ENCODE data around the gene VSX2. TPM values are rescaled to one million over a fixed set of nuclear protein-coding genes. Genes with fewer than 3 reads are reported as not detected.

VSX2 gene
- total and polyA plus RNA-seq, 2 of the 13 experiments (the other 11 are each of a cell fraction or from before 2014, with no cell fraction given), result 0.05 TPM; not detected in 1

DNA sequence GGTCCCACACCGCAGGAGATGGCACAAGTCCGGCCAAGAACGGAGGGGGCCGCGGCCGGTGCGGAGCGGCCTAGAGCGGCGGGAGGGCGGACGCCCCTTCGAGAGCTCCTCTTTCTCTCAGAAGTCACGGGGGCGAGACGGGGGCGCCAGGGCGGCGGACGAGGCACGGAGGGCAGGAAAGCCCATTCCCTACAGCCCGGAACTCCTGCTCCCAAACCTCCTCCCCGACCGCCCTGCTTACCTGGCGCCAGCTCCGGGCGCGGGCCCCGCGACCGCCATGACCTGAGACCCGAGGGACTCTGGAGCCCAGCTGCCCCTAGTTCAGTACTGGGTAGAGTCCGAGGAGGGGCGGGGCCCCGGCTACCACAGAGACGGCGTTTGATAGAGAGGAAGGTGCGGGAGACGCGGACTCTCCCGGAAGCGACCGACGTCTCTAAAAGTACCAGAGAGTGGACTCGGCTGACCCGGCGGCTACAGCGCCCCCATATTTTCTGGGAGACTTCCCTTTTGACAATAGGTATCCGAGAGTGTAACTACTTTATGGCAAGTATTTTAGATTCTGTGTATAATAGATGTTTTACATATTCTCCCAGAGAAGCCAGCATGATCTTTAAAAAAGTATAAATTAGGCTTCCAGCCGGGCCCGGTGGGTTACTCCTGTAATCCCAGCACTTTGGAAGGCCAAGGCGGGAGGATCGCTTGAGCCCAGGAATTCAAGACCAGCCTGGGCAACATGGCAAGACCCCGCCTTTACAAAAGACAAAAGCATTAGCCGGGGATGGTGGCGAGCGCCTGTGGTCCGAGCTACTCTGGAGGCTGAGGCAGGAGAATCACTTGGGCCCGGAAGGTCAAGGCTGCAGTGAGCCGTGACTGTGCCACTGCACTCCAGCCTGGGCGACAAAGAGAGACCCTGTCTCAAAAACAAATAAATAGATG is 63.7 kb downstream of the VSX2 start, which contains the start of gene ABCD4 (continued):
- TF ChIP-seq SRSF1 (optimal IDR thresholded peaks at IDR 0.05; ENCODE audit: low read depth, low read length) (peak; percentile 82), DDIT3 (CRISPR knock-in tag; IDR thresholded peaks at IDR 0.05) (no peak), KLF15 (CRISPR knock-in tag; IDR thresholded peaks at IDR 0.05; ENCODE audit: borderline replicate concordance) (no peak), CCDC6 (CRISPR knock-in tag; IDR thresholded peaks at IDR 0.05) (no peak), PAF1 (CRISPR knock-in tag; IDR thresholded peaks at IDR 0.05) (no peak), PLRG1 (conservative IDR thresholded peaks at IDR 0.05) (no peak), ZNF333 (CRISPR knock-in tag; IDR thresholded peaks at IDR 0.05; ENCODE audit: borderline replicate concordance) (peak; percentile 44; the same call in 1 of the 2 replicates), NCOA1 (CRISPR knock-in tag; IDR thresholded peaks at IDR 0.05) (no peak), ZNF747 (CRISPR knock-in tag; IDR thresholded peaks at IDR 0.05; ENCODE audit: borderline replicate concordance) (no peak), ZNF570 (CRISPR knock-in tag; IDR thresholded peaks at IDR 0.05; ENCODE audit: borderline replicate concordance) (no peak), REPIN1 (CRISPR knock-in tag; IDR thresholded peaks at IDR 0.05; ENCODE audit: borderline replicate concordance, low read depth) (no peak; the same call in 1 of the 2 replicates), SMAD1 (CRISPR knock-in tag; IDR thresholded peaks at IDR 0.05; ENCODE audit: borderline replicate concordance, low read depth) (no peak), ZNF816 (CRISPR knock-in tag; IDR thresholded peaks at IDR 0.05; ENCODE audit: borderline replicate concordance) (no peak; the same call in 1 of the 2 replicates), E2F5 (CRISPR knock-in tag; conservative IDR thresholded peaks at IDR 0.05) (0 out of 2 replicates have a peak, but pooled peaks have one; percentile 51), ZNF639 (CRISPR knock-in tag; conservative IDR thresholded peaks at IDR 0.05) (no peak), YEATS2 (CRISPR knock-in tag; IDR thresholded peaks at IDR 0.05; ENCODE audit: borderline replicate concordance) (peak; percentile 85; the same call in 1 of the 2 replicates), FOXA1 (IDR thresholded peaks at IDR 0.05) (no peak), FOXA1 (CRISPR knock-in tag; IDR thresholded peaks at IDR 0.05) (no peak; the same call in 1 of the 2 replicates), MXD4 (CRISPR knock-in tag; IDR thresholded peaks at IDR 0.05) (peak; percentile 50; the same call in 1 of the 2 replicates)
- TF ChIP-seq, protein P1, sequence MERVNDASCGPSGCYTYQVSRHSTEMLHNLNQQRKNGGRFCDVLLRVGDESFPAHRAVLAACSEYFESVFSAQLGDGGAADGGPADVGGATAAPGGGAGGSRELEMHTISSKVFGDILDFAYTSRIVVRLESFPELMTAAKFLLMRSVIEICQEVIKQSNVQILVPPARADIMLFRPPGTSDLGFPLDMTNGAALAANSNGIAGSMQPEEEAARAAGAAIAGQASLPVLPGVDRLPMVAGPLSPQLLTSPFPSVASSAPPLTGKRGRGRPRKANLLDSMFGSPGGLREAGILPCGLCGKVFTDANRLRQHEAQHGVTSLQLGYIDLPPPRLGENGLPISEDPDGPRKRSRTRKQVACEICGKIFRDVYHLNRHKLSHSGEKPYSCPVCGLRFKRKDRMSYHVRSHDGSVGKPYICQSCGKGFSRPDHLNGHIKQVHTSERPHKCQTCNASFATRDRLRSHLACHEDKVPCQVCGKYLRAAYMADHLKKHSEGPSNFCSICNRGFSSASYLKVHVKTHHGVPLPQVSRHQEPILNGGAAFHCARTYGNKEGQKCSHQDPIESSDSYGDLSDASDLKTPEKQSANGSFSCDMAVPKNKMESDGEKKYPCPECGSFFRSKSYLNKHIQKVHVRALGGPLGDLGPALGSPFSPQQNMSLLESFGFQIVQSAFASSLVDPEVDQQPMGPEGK (CRISPR knock-in tag; IDR thresholded peaks at IDR 0.05), result peak; percentile 38; the same call in 1 of the 2 replicates
- TF ChIP-seq, protein P2, sequence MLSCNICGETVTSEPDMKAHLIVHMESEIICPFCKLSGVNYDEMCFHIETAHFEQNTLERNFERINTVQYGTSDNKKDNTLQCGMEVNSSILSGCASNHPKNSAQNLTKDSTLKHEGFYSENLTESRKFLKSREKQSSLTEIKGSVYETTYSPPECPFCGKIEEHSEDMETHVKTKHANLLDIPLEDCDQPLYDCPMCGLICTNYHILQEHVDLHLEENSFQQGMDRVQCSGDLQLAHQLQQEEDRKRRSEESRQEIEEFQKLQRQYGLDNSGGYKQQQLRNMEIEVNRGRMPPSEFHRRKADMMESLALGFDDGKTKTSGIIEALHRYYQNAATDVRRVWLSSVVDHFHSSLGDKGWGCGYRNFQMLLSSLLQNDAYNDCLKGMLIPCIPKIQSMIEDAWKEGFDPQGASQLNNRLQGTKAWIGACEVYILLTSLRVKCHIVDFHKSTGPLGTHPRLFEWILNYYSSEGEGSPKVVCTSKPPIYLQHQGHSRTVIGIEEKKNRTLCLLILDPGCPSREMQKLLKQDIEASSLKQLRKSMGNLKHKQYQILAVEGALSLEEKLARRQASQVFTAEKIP (CRISPR knock-in tag; IDR thresholded peaks at IDR 0.05; ENCODE audit: borderline replicate concordance), result no peak

All from HepG2 (cell line).